Brain microvascular endothelial cell (primary cell): ENCODE results near the gene GFY.
A peak's percentile ranks its signal among the peaks of the same experiment; 100 is the strongest.

Source experiments
- DNase-seq: peaks from one replicate; pipeline ENCODE4 v3.0.0-alpha.2; 2020
- H3K27ac ChIP-seq: fragments of 250-450 bp; sonication (Bioruptor Pico); 2 replicates; pipeline ENCODE4 v1.5.1; 2020; ENCODE audit warnings: mild to moderate bottlenecking, moderate library complexity
- H3K27me3 ChIP-seq: fragments of 250-450 bp; sonication (Bioruptor Pico); replicated peaks from 2 replicates; pipeline ENCODE4 v1.5.1; 2020; ENCODE audit warnings: mild to moderate bottlenecking
- H3K36me3 ChIP-seq: fragments of 250-450 bp; sonication (Bioruptor Pico); replicated peaks from 2 replicates; pipeline ENCODE4 v1.5.1; 2020; ENCODE audit warnings: mild to moderate bottlenecking
- H3K4me3 ChIP-seq: 2 replicates; pipeline ENCODE4 v1.5.1; 2011; ENCODE audit warnings: low read depth, mild to moderate bottlenecking, control low read depth, low read length, moderate library complexity
- in situ Hi-C: cut with HindIII; loops from 2 replicates; pipeline ENCODE4 v1.10.0; 2017; ENCODE audit warnings: low sequenced_read_pairs, low pct_ligation_motif_present
- TF ChIP-seq, protein P1 (sequence below): IDR thresholded peaks from 2 replicates; pipeline ENCODE4 v1.5.1; 2011; ENCODE audit warnings: low read depth, mild to moderate bottlenecking, moderate library complexity, low read length, control low read depth, inconsistent platforms; ENCODE audit errors: missing control alignments

GFY gene

DNA sequence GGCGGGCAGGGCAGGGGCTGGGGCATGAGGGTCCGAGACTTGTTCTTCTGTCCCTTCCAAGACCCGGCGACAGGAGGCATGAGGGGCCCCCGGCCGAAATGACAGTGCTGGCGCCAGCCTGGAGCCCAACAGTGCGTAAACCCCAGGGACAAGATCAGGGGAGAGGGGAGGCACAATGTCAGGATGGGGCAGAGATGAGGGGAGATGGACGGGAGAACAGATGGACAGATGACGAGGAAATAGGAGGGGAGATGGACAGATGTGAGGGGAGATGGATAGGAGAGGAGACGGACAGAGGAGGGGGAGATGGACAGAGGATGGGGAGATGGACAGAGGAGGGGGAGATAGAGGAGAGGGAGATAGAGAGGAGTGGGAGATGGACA lies 49.3 kb downstream of the GFY start:
- Histone ChIP-seq H3K27ac (no peak overlapping the region), H3K4me3 (peak overlapping the region; percentile 73), H3K27me3 (no peaks in the 10 kb centered on the region), H3K36me3 (peaks cover 3% of the 10 kb centered on the region)
- no peak for DNase-seq
- in situ Hi-C loops: no loop called here
- TF ChIP-seq, protein P1, sequence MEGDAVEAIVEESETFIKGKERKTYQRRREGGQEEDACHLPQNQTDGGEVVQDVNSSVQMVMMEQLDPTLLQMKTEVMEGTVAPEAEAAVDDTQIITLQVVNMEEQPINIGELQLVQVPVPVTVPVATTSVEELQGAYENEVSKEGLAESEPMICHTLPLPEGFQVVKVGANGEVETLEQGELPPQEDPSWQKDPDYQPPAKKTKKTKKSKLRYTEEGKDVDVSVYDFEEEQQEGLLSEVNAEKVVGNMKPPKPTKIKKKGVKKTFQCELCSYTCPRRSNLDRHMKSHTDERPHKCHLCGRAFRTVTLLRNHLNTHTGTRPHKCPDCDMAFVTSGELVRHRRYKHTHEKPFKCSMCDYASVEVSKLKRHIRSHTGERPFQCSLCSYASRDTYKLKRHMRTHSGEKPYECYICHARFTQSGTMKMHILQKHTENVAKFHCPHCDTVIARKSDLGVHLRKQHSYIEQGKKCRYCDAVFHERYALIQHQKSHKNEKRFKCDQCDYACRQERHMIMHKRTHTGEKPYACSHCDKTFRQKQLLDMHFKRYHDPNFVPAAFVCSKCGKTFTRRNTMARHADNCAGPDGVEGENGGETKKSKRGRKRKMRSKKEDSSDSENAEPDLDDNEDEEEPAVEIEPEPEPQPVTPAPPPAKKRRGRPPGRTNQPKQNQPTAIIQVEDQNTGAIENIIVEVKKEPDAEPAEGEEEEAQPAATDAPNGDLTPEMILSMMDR: no peak

DNA sequence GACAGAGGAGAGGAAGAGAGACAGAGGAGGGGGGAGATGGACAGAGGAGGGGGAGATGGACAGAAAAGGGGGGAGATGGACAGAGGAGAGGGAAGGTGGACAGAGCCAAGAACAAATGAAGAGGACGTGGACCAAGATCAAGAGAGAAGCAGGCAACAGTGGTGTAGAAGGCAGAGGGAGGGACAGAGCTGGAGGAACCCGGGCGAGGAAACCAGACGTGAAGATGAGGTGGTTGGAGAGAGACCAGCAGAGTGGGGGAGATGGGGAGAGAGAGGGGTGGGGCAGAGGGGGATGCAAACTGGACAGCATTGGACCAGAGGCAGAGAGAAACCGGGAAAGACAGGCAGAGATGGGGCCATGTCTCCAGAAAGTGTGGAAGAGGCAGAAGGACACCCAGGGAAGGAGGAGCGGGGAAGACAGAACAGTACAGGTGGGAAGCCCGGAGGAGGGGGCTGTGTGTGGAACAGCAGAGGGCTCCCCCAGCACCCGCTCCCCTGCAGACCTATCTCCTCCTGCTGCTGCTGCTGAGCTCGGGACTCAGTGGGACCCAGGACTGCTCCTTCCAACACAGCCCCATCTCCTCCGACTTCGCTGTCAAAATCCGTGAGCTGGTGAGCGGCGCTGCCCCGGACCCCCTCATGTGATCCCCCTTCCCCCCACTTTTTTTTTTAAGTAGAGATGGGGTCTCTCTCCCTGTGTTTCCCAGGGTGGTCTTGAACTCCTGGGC lies 50.2 kb downstream of the GFY start:
- H3K36me3 ChIP-seq: no peaks in the 10 kb centered on the region
- no peaks in the 10 kb centered on the region for H3K27me3 ChIP-seq
- in situ Hi-C loops: no loop called here
- TF ChIP-seq, protein P1: no peak
- DNase-seq: no peak
- H3K4me3 ChIP-seq: no peak overlapping the region
- no peak overlapping the region for H3K27ac ChIP-seq

DNA sequence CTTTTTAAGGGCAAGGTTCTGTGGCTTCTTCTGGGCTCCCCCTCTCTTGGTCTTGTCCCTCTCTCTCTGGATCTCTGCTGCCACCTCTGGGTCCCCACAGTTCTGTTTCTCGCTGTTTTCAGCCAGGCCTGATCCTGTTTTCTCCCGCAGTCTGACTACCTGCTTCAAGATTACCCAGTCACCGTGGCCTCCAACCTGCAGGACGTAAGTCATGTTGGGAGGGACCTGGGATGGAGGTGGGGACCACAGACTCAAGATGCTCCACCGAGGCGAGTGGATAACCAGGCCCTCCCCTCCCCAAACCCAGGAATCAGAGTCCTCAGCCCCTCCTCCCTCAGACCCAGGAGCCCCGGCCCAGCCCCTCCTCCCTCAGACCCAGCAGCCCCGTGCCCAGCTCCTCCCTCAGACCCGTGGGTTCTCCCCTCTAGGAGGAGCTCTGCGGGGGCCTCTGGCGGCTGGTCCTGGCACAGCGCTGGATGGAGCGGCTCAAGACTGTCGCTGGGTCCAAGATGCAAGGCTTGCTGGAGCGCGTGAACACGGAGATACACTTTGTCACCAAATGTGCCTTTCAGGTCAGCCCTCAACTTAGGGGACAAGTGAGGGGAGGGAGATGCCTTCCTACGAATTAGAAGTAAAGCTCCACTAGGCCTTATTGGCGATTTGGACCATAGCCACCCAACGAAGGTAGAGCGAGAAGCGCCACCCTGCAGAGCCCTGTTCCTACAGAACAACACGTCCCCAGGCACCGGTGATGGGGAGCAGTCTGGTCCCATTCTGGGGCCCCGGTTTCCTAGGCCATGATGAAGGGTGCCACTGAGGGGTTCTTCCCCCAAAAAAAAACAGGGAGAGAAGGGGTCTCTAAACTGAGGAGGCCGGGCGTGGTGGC lies 51.0 kb downstream of the GFY start:
- in situ Hi-C loops: no loop called here
- Histone ChIP-seq H3K36me3 (no peaks in the 10 kb centered on the region), H3K27me3 (no peaks in the 10 kb centered on the region), H3K4me3 (no peak overlapping the region), H3K27ac (no peak overlapping the region)
- TF ChIP-seq, protein P1: peak; percentile 83
- no peak for DNase-seq
